NT2/D1 (cell line): ENCODE results near the gene PRCD.

Experiments
- DNase-seq: peaks from one replicate; pipeline ENCODE4 v3.0.0-alpha.2; 2011; ENCODE audit warnings: low read depth, low spot score
- H3K27me3 ChIP-seq: 2 replicates; pipeline ENCODE4 v1.6.0; 2011; ENCODE audit warnings: mild to moderate bottlenecking; ENCODE audit not compliant: insufficient read length, insufficient read depth
- H3K36me3 ChIP-seq: 2 replicates; pipeline ENCODE4 v1.6.1; 2011; ENCODE audit warnings: mild to moderate bottlenecking, low read length, mixed read lengths; ENCODE audit not compliant: insufficient read depth, insufficient read length
- H3K4me1 ChIP-seq: 2 replicates; pipeline ENCODE4 v1.5.1; 2011; ENCODE audit not compliant: insufficient read depth, insufficient read length
- H3K4me3 ChIP-seq: 2 replicates; pipeline ENCODE4 v1.5.1; 2011; ENCODE audit warnings: low read depth; ENCODE audit not compliant: insufficient read length
- H3K9ac ChIP-seq: 2 replicates; pipeline ENCODE4 v1.6.0; 2011; ENCODE audit warnings: low read depth; ENCODE audit not compliant: insufficient read length
- H3K9me3 ChIP-seq: 2 replicates; pipeline ENCODE4 v1.5.1; 2011; ENCODE audit warnings: mild to moderate bottlenecking, low read length; ENCODE audit not compliant: insufficient read depth
- SUZ12 ChIP-seq: IDR thresholded peaks from 2 replicates; pipeline ENCODE4 v1.6.1; 2011; ENCODE audit not compliant: insufficient read length, insufficient read depth; ENCODE audit errors: extremely low read depth
- YY1 ChIP-seq: IDR thresholded peaks from 2 replicates; pipeline ENCODE4 v1.6.1; 2011; ENCODE audit not compliant: insufficient read length, insufficient read depth
- ZNF274 ChIP-seq: IDR thresholded peaks from 2 replicates; pipeline ENCODE4 v1.6.1; 2011; ENCODE audit warnings: mild to moderate bottlenecking, low read depth, low read length

PRCD gene

GRCh38 chr17:76570877-76571471, 31.1 kb downstream of the PRCD start:
- Histone ChIP-seq H3K9ac (no peak overlapping the region), H3K9me3 (no peaks in the 10 kb centered on the region), H3K27me3 (no peaks in the 10 kb centered on the region), H3K36me3 (peaks cover 15% of the 10 kb centered on the region), H3K4me3 (no peak overlapping the region), H3K4me1 (peaks cover 10% of the 10 kb centered on the region)
- no peak for TF ChIP-seq SUZ12
- TF ChIP-seq YY1 = no peak
- no peak for TF ChIP-seq ZNF274
- DNase-seq = no peak

GRCh38 chr17:76572201-76572910, 32.5 kb downstream of the PRCD start:
- DNase-seq = no peak
- TF ChIP-seq YY1 = no peak
- no peak for TF ChIP-seq ZNF274
- TF ChIP-seq SUZ12 = no peak
- Histone ChIP-seq H3K36me3 (peaks cover under 1% of the 10 kb centered on the region), H3K9me3 (no peaks in the 10 kb centered on the region), H3K27me3 (no peaks in the 10 kb centered on the region), H3K4me3 (no peak overlapping the region), H3K4me1 (peaks cover 10% of the 10 kb centered on the region), H3K9ac (no peak overlapping the region)

GRCh38 chr17:76573096-76573495, 33.3 kb downstream of the PRCD start:
- no peak for DNase-seq
- Histone ChIP-seq H3K4me1 (peaks cover 6% of the 10 kb centered on the region), H3K27me3 (no peaks in the 10 kb centered on the region), H3K36me3 (no peaks in the 10 kb centered on the region), H3K9me3 (no peaks in the 10 kb centered on the region), H3K4me3 (no peak overlapping the region), H3K9ac (no peak overlapping the region)
- TF ChIP-seq YY1 = no peak
- no peak for TF ChIP-seq ZNF274
- TF ChIP-seq SUZ12 = no peak

GRCh38 chr17:76574166-76574565, 34.3 kb downstream of the PRCD start:
- H3K9ac ChIP-seq = no peak overlapping the region
- H3K9me3 ChIP-seq = no peaks in the 10 kb centered on the region
- DNase-seq = no peak
- no peaks in the 10 kb centered on the region for H3K36me3 ChIP-seq
- TF ChIP-seq ZNF274 = no peak
- no peak for TF ChIP-seq SUZ12
- TF ChIP-seq YY1 = no peak
- H3K4me1 ChIP-seq = peaks cover 5% of the 10 kb centered on the region
- H3K4me3 ChIP-seq = no peak overlapping the region
- no peaks in the 10 kb centered on the region for H3K27me3 ChIP-seq

- Histone ChIP-seq H3K4me3 (no peak overlapping the region), H3K4me1 (no peaks in the 10 kb centered on the region), H3K9me3 (no peaks in the 10 kb centered on the region), H3K27me3 (no peaks in the 10 kb centered on the region), H3K9ac (no peak overlapping the region), H3K36me3 (no peaks in the 10 kb centered on the region)
- no peak for DNase-seq
- TF ChIP-seq ZNF274 (no peak), SUZ12 (no peak), YY1 (no peak)
These were observed 35.7 kb downstream of the PRCD start for GRCh38 chr17:76575570-76575969.

- TF ChIP-seq SUZ12 (no peak), YY1 (no peak), ZNF274 (no peak)
- H3K36me3 ChIP-seq = no peaks in the 10 kb centered on the region
These were observed 36.3 kb downstream of the PRCD start for GRCh38 chr17:76576189-76576588.

GRCh38 chr17:76577876-76578275, 38.0 kb downstream of the PRCD start:
- H3K27me3 ChIP-seq = no peaks in the 10 kb centered on the region
- no peaks in the 10 kb centered on the region for H3K36me3 ChIP-seq
- H3K9ac ChIP-seq = no peak overlapping the region
- no peak overlapping the region for H3K4me3 ChIP-seq
- TF ChIP-seq SUZ12 (no peak), ZNF274 (no peak), YY1 (no peak)
- peaks cover 9% of the 10 kb centered on the region for H3K4me1 ChIP-seq
- no peaks in the 10 kb centered on the region for H3K9me3 ChIP-seq
- DNase-seq = no peak

More at GRCh38 chr17:76576189-76576588, 36.3 kb downstream of the PRCD start:
- Histone ChIP-seq H3K27me3 (no peaks in the 10 kb centered on the region), H3K4me3 (no peak overlapping the region), H3K9ac (no peak overlapping the region), H3K4me1 (peaks cover 4% of the 10 kb centered on the region), H3K9me3 (no peaks in the 10 kb centered on the region)
- DNase-seq = no peak

- H3K9me3 ChIP-seq = no peaks in the 10 kb centered on the region
- H3K27me3 ChIP-seq = no peaks in the 10 kb centered on the region
- H3K9ac ChIP-seq = no peak overlapping the region
- no peak overlapping the region for H3K4me3 ChIP-seq
- TF ChIP-seq YY1 (no peak), ZNF274 (no peak), SUZ12 (no peak)
- no peaks in the 10 kb centered on the region for H3K36me3 ChIP-seq
- peaks cover 9% of the 10 kb centered on the region for H3K4me1 ChIP-seq
- DNase-seq = no peak
These were observed 38.5 kb downstream of the PRCD start for GRCh38 chr17:76578376-76578775.
